ENCODE results near the gene CXCL8. TPM values are rescaled to one million over a fixed set of nuclear protein-coding genes. Genes with fewer than 3 reads are reported as not detected.

Gene CXCL8
- polyA plus RNA-seq, 4 donors, result 0.59 to 8.6 (median 2.3) TPM

DNA sequence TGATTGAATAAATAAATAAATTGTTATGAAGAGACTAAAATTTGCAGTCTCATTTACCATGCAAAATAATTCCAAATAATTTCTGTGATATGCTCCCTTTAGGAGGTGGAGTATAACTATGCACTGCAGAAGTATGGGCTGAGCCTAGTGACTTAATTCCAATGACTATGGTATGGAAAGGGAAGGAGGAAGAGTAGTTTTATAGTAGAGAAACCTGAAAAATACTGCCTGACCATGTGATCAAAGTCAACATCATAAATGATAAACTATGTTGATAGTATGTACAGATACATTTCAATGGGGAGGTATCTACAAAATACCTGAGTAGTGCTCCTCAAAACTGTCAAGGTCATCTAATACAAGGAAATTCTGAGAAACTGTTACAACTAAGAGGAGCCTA is 14.6 kb downstream of the CXCL8 start:
- Histone ChIP-seq H3K4me1 (ENCODE audit: control insufficient read depth in 3 of 3, insufficient read depth in 2 of 3, low read depth in 1 of 3, low read length in 2 of 3) (no peaks in the 10 kb centered on the region), H3K9me3 (ENCODE audit: control insufficient read depth in 2 of 2, insufficient read depth in 1 of 2, low read depth in 1 of 2, low read length in 1 of 2) (no peaks in the 10 kb centered on the region), H3K27ac (ENCODE audit: low read depth in 1 of 3, low read length in 2 of 3) (no peak overlapping the region), H3K4me3 (ENCODE audit: low read depth in 1 of 3, low read length in 3 of 3) (no peak overlapping the region), H3K27me3 (ENCODE audit: control insufficient read depth in 3 of 3, insufficient read depth in 3 of 3, low read length in 3 of 3) (no peaks in the 10 kb centered on the region), H3K36me3 (ENCODE audit: control insufficient read depth in 3 of 3, insufficient read depth in 2 of 3, low read depth in 1 of 3, low read length in 3 of 3) (no peaks in the 10 kb centered on the region)
- FAIRE-seq (no peak), DNase-seq (no peak)

DNA sequence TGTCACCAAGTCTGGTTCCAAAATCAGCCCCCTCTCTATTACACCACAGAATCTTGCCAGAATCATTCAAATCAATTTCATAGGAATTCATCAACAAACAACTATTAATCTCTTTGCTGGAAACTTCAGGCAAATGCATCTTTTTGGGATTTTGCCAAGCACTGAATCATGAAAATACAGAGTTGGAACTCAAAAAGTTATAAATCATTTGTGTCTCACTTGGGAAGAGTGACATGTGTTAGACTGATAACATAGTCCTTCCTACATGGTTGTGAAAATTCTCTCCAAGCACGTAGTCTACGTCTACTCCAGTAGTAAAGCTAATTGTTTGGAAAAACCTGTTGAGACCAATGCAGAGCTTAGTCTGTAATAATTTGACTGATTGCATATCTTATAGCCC is 19.0 kb downstream of the CXCL8 start:
- FAIRE-seq (no peak), DNase-seq (no peak)

DNA sequence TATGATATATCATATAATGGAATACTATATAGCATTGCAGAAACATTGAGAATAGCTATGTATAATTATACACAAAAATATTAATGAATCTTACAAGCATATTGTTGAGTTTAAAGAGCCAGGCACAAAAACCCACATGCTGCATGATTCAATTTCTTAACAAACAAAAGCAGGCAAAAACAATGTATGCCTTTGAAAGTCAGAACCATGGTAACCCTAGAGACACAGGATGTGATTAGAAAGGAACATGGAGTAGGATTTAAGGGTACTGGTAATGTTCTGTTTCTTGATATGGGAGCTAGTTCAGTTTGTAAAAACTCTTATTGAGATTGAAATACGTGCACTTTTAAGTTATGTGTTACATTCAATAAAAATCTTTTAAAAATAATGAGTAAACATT is 21.5 kb downstream of the CXCL8 start:
- no peaks in the 10 kb centered on the region for H3K4me1 ChIP-seq (ENCODE audit: control insufficient read depth in 3 of 3, insufficient read depth in 2 of 3, low read depth in 1 of 3, low read length in 2 of 3)
- H3K9me3 ChIP-seq (ENCODE audit: control insufficient read depth in 2 of 2, insufficient read depth in 1 of 2, low read depth in 1 of 2, low read length in 1 of 2), result no peaks in the 10 kb centered on the region
- H3K36me3 ChIP-seq (ENCODE audit: control insufficient read depth in 3 of 3, insufficient read depth in 2 of 3, low read depth in 1 of 3, low read length in 3 of 3), result no peaks in the 10 kb centered on the region
- H3K27ac ChIP-seq (ENCODE audit: low read depth in 1 of 3, low read length in 2 of 3), result no peak overlapping the region
- H3K4me3 ChIP-seq (ENCODE audit: low read depth in 1 of 3, low read length in 3 of 3), result no peak overlapping the region
- DNase-seq (no peak), FAIRE-seq (no peak)
- WGBS, 3 donors, result 85 to 88% (median 86%) methylated on average over 1 of the region's 1 CpG
- H3K27me3 ChIP-seq (ENCODE audit: control insufficient read depth in 3 of 3, insufficient read depth in 3 of 3, low read length in 3 of 3), result no peaks in the 10 kb centered on the region

More for the DNA sequence above, 19.0 kb downstream of the CXCL8 start:
- Histone ChIP-seq H3K4me1 (ENCODE audit: control insufficient read depth in 3 of 3, insufficient read depth in 2 of 3, low read depth in 1 of 3, low read length in 2 of 3) (no peaks in the 10 kb centered on the region), H3K36me3 (ENCODE audit: control insufficient read depth in 3 of 3, insufficient read depth in 2 of 3, low read depth in 1 of 3, low read length in 3 of 3) (no peaks in the 10 kb centered on the region), H3K27ac (ENCODE audit: low read depth in 1 of 3, low read length in 2 of 3) (no peak overlapping the region), H3K9me3 (ENCODE audit: control insufficient read depth in 2 of 2, insufficient read depth in 1 of 2, low read depth in 1 of 2, low read length in 1 of 2) (no peaks in the 10 kb centered on the region), H3K4me3 (ENCODE audit: low read depth in 1 of 3, low read length in 3 of 3) (no peak overlapping the region), H3K27me3 (ENCODE audit: control insufficient read depth in 3 of 3, insufficient read depth in 3 of 3, low read length in 3 of 3) (no peaks in the 10 kb centered on the region)
- WGBS, 3 donors, result 83 to 91% (median 85%) methylated on average over 2 of the region's 2 CpGs

DNA sequence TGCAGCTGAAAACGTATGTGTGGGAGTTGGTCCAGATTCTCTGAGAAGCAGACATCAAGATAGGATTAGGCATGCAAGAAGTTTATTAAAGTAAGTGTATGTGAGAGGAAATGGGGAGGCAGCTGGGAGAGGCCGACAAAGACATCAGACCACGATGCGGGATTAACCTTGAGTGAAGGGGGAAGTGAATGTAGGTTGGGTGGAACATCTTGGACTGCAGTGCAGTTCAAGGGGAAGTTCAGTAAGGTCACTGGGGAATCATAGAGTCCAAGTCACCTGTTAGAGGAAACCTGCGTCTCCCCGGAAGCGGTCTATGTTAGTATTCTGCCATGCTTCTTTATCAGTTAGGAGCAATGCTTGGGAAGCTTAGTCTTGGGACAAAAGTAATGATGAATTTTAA is 22.0 kb downstream of the CXCL8 start:
- DNase-seq, result no peak
- no peak for FAIRE-seq
- no peaks in the 10 kb centered on the region for H3K36me3 ChIP-seq (ENCODE audit: control insufficient read depth in 3 of 3, insufficient read depth in 2 of 3, low read depth in 1 of 3, low read length in 3 of 3)
- H3K27ac ChIP-seq (ENCODE audit: low read depth in 1 of 3, low read length in 2 of 3), result no peak overlapping the region
- H3K4me3 ChIP-seq (ENCODE audit: low read depth in 1 of 3, low read length in 3 of 3), result no peak overlapping the region
- H3K27me3 ChIP-seq (ENCODE audit: control insufficient read depth in 3 of 3, insufficient read depth in 3 of 3, low read length in 3 of 3), result no peaks in the 10 kb centered on the region
- H3K9me3 ChIP-seq (ENCODE audit: control insufficient read depth in 2 of 2, insufficient read depth in 1 of 2, low read depth in 1 of 2, low read length in 1 of 2), result no peaks in the 10 kb centered on the region
- H3K4me1 ChIP-seq (ENCODE audit: control insufficient read depth in 3 of 3, insufficient read depth in 2 of 3, low read depth in 1 of 3, low read length in 2 of 3), result no peaks in the 10 kb centered on the region
- WGBS, 3 donors, result 64 to 86% (median 72%) methylated on average over 7 of the region's 7 CpGs

DNA sequence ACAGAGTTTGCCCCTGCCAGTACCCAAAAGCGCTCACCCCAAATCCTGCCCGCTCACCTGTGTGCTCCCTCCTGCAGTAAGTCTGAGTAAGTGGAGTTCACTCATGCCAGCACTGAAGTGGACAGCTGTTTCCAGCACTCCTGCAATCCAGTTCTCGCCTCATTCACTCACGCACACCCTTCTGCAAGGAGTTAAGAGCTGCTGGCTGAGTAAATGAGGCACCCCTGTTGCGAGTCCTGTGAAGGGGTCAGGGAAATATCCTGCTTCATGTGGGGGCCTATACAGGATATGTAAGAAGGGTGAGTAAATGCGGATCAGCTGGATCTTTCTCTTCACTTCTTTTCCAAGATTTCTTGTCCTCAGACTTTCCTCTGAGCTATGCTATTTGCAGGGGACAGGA is 23.5 kb downstream of the CXCL8 start:
- DNase-seq (no peak), FAIRE-seq (no peak)
- Histone ChIP-seq H3K27ac (ENCODE audit: low read depth in 1 of 3, low read length in 2 of 3) (no peak overlapping the region), H3K4me3 (ENCODE audit: low read depth in 1 of 3, low read length in 3 of 3) (no peak overlapping the region), H3K27me3 (ENCODE audit: control insufficient read depth in 3 of 3, insufficient read depth in 3 of 3, low read length in 3 of 3) (no peaks in the 10 kb centered on the region), H3K4me1 (ENCODE audit: control insufficient read depth in 3 of 3, insufficient read depth in 2 of 3, low read depth in 1 of 3, low read length in 2 of 3) (no peaks in the 10 kb centered on the region), H3K36me3 (ENCODE audit: control insufficient read depth in 3 of 3, insufficient read depth in 2 of 3, low read depth in 1 of 3, low read length in 3 of 3) (no peaks in the 10 kb centered on the region), H3K9me3 (ENCODE audit: control insufficient read depth in 2 of 2, insufficient read depth in 1 of 2, low read depth in 1 of 2, low read length in 1 of 2) (no peaks in the 10 kb centered on the region)
- WGBS, 3 donors, result 88 to 95% (median 88%) methylated on average over 6 of the region's 6 CpGs

DNA sequence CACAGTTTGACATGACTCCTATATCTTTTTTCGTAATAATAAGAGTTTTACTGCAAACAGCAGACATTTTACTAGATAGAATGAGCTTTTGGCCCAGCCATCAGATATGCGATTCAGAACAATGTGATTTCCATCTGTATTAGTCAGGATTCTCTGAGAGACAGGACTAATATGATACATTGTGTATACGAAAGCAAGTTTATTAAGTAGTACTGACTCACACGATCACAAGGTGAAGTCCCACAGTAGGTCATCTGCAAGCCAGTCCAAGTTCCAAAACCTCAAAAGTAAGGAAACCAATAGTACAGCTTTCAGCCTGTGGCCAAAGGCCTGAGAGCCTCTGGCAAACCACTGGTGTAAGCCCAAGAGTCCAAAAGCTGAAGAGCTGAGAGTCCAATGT is 24.1 kb downstream of the CXCL8 start:
- FAIRE-seq (no peak), DNase-seq (no peak)
- no peaks in the 10 kb centered on the region for H3K36me3 ChIP-seq (ENCODE audit: control insufficient read depth in 3 of 3, insufficient read depth in 2 of 3, low read depth in 1 of 3, low read length in 3 of 3)
- H3K27me3 ChIP-seq (ENCODE audit: control insufficient read depth in 3 of 3, insufficient read depth in 3 of 3, low read length in 3 of 3), result no peaks in the 10 kb centered on the region
- no peaks in the 10 kb centered on the region for H3K9me3 ChIP-seq (ENCODE audit: control insufficient read depth in 2 of 2, insufficient read depth in 1 of 2, low read depth in 1 of 2, low read length in 1 of 2)
- no peaks in the 10 kb centered on the region for H3K4me1 ChIP-seq (ENCODE audit: control insufficient read depth in 3 of 3, insufficient read depth in 2 of 3, low read depth in 1 of 3, low read length in 2 of 3)
- H3K27ac ChIP-seq (ENCODE audit: low read depth in 1 of 3, low read length in 2 of 3), result no peak overlapping the region
- 78 to 92% (median 87%) methylated on average over 4 of the region's 4 CpGs for WGBS, 3 donors
- no peak overlapping the region for H3K4me3 ChIP-seq (ENCODE audit: low read depth in 1 of 3, low read length in 3 of 3)

DNA sequence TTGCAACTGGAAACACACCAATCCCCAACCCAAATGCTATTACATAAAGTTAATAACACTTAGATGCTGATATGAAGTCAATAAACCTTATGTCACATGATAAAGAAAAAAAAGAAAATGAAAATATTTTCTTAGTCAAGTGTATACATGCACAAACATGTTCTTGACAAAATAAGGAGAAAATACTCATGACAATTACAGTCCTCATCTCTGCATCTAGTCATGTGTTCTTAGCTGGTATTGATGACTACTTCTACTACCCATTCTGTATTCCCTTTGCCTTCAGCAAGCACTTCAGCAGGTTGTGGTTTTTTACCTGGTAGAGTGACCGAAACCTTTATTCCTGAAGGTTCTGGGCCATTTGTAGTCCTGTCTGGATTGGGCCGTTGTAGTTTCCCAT is 24.9 kb downstream of the CXCL8 start:
- H3K4me3 ChIP-seq (ENCODE audit: low read depth in 1 of 3, low read length in 3 of 3), result no peak overlapping the region
- DNase-seq (no peak), FAIRE-seq (no peak)
- no peaks in the 10 kb centered on the region for H3K4me1 ChIP-seq (ENCODE audit: control insufficient read depth in 3 of 3, insufficient read depth in 2 of 3, low read depth in 1 of 3, low read length in 2 of 3)
- no peaks in the 10 kb centered on the region for H3K36me3 ChIP-seq (ENCODE audit: control insufficient read depth in 3 of 3, insufficient read depth in 2 of 3, low read depth in 1 of 3, low read length in 3 of 3)
- no peak overlapping the region for H3K27ac ChIP-seq (ENCODE audit: low read depth in 1 of 3, low read length in 2 of 3)
- H3K9me3 ChIP-seq (ENCODE audit: control insufficient read depth in 2 of 2, insufficient read depth in 1 of 2, low read depth in 1 of 2, low read length in 1 of 2), result no peaks in the 10 kb centered on the region
- H3K27me3 ChIP-seq (ENCODE audit: control insufficient read depth in 3 of 3, insufficient read depth in 3 of 3, low read length in 3 of 3), result no peaks in the 10 kb centered on the region
- WGBS, 3 donors, result 77 to 91% (median 79%) methylated on average over 2 of the region's 2 CpGs

DNA sequence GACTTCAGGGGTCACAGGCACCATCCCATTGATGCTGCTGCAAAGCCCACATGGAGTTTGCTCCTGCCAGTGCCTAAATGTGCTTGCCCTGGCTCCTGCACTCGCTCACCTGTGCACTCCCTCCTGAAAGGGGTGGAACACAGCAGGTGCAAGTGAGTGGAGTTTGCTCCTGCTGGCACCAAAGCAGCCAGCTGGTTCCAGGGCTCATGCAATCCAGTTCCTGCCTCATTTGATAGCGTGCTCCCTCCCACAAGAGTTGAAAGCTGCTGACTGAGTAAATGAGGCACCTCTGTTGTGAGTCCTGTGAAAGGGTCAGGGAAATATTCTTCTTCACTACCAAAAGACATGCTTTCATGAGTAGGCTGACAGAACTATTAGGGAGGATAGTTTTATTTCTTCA is 30.5 kb downstream of the CXCL8 start:
- Histone ChIP-seq H3K36me3 (ENCODE audit: control insufficient read depth in 3 of 3, insufficient read depth in 2 of 3, low read depth in 1 of 3, low read length in 3 of 3) (no peaks in the 10 kb centered on the region), H3K4me1 (ENCODE audit: control insufficient read depth in 3 of 3, insufficient read depth in 2 of 3, low read depth in 1 of 3, low read length in 2 of 3) (peaks cover 0 to 2% (median 0%) of the 10 kb centered on the region in 3 donors), H3K27ac (ENCODE audit: low read depth in 1 of 3, low read length in 2 of 3) (no peak overlapping the region), H3K9me3 (ENCODE audit: control insufficient read depth in 2 of 2, insufficient read depth in 1 of 2, low read depth in 1 of 2, low read length in 1 of 2) (no peaks in the 10 kb centered on the region), H3K4me3 (ENCODE audit: low read depth in 1 of 3, low read length in 3 of 3) (no peak overlapping the region), H3K27me3 (ENCODE audit: control insufficient read depth in 3 of 3, insufficient read depth in 3 of 3, low read length in 3 of 3) (no peaks in the 10 kb centered on the region)
- 15 to 56% (median 23%) methylated on average over 2 of the region's 2 CpGs for WGBS, 3 donors
- DNase-seq, result peak; percentile 65 to 87
- FAIRE-seq, result no peak

DNA sequence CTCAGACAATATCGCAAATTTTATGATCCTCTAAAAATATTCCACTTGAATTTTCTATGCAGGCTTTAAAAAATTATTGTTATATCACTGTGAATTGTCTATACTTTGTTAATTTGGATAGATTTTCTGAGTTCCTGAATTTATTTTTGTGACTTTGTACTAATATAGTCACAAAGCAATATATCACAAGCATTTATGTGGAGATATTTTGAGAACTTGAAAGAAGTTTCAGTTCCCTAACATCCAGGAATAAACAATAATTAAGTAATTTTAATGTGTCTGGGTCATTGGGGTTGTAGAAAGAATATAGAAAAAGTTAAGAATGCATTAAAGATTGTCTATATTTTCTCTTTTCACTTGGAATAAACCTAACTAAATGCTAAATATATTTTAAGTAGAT is 32.0 kb downstream of the CXCL8 start:
- no peaks in the 10 kb centered on the region for H3K9me3 ChIP-seq (ENCODE audit: control insufficient read depth in 2 of 2, insufficient read depth in 1 of 2, low read depth in 1 of 2, low read length in 1 of 2)
- WGBS, 3 donors, result 95 to 98% (median 96%) methylated on average over 1 of the region's 1 CpG
- no peak overlapping the region for H3K4me3 ChIP-seq (ENCODE audit: low read depth in 1 of 3, low read length in 3 of 3)
- FAIRE-seq, result no peak
- H3K27me3 ChIP-seq (ENCODE audit: control insufficient read depth in 3 of 3, insufficient read depth in 3 of 3, low read length in 3 of 3), result no peaks in the 10 kb centered on the region
- no peak for DNase-seq
- no peaks in the 10 kb centered on the region for H3K36me3 ChIP-seq (ENCODE audit: control insufficient read depth in 3 of 3, insufficient read depth in 2 of 3, low read depth in 1 of 3, low read length in 3 of 3)
- peaks cover 0 to 2% (median 0%) of the 10 kb centered on the region in 3 donors for H3K4me1 ChIP-seq (ENCODE audit: control insufficient read depth in 3 of 3, insufficient read depth in 2 of 3, low read depth in 1 of 3, low read length in 2 of 3)
- no peak overlapping the region for H3K27ac ChIP-seq (ENCODE audit: low read depth in 1 of 3, low read length in 2 of 3)
